Natural killer cell (primary cell): ENCODE data around the gene DBN1. TPM values are rescaled to one million over a fixed set of nuclear protein-coding genes. Genes with fewer than 3 reads are reported as not detected.

ENCODE experiments used
- ATAC-seq, 3 donors: fragments of 150-1000 bp in 2 of 3; fragments of 200-7000 bp in 1 of 3; cut with Tn5 transposase; 1 replicate in 1 of 3; 2 replicates in 2 of 3; pipeline ENCODE4 v1.10.0; 2021; ENCODE audit warnings: mild to moderate bottlenecking in 2 of 3, moderate library complexity in 2 of 3
- DNase-seq, 2 donors: peaks; one replicate each; pipeline versions ENCODE4 v3.0.0 to v3.0.0-alpha.2; 2013 to 2021; ENCODE audit warnings: mixed read lengths in 1 of 2
- H3K27ac ChIP-seq: one replicate; pipeline ENCODE4 v1.5.1; 2013; ENCODE audit warnings: mild to moderate bottlenecking, low read length
- H3K27me3 ChIP-seq: one replicate; pipeline ENCODE4 v1.6.1; 2013; ENCODE audit warnings: low read length; ENCODE audit not compliant: control insufficient read depth, insufficient read depth
- H3K36me3 ChIP-seq: one replicate; pipeline ENCODE4 v1.6.1; 2013; ENCODE audit warnings: low read length; ENCODE audit not compliant: control insufficient read depth, insufficient read depth
- H3K4me1 ChIP-seq: one replicate; pipeline ENCODE4 v1.6.1; 2013; ENCODE audit warnings: low read length; ENCODE audit not compliant: control insufficient read depth, insufficient read depth
- H3K4me3 ChIP-seq: one replicate; pipeline ENCODE4 v1.5.1; 2013; ENCODE audit warnings: low read length
- H3K9me3 ChIP-seq: one replicate; pipeline ENCODE4 v1.6.1; 2013; ENCODE audit warnings: low read length; ENCODE audit not compliant: control insufficient read depth, insufficient read depth
- H3K27ac Mint-ChIP-seq, 2 donors: one replicate each; pipeline ENCODE4 v1.8.0; 2022; ENCODE audit warnings: mild to moderate bottlenecking in 2 of 2, mixed read lengths in 2 of 2, moderate library complexity in 1 of 2
- H3K27me3 Mint-ChIP-seq, 2 donors: one replicate each; pipeline ENCODE4 v1.8.0; 2022; ENCODE audit warnings: low read depth in 2 of 2, mixed read lengths in 2 of 2
- H3K36me3 Mint-ChIP-seq: one replicate; pipeline ENCODE4 v1.8.0; 2022; ENCODE audit warnings: mixed read lengths
- H3K4me1 Mint-ChIP-seq, 2 donors: one replicate each; pipeline ENCODE4 v1.8.0; 2022; ENCODE audit warnings: mixed read lengths in 2 of 2
- H3K4me3 Mint-ChIP-seq: one replicate; pipeline ENCODE4 v1.8.0; 2022; ENCODE audit warnings: mild to moderate bottlenecking, moderate library complexity, mixed read lengths
- H3K9me3 Mint-ChIP-seq, 2 donors: one replicate each; pipeline ENCODE4 v1.8.0; 2022; ENCODE audit warnings: mixed read lengths in 2 of 2
- WGBS: methylation state at CpG from one replicate; pipeline ENCODE4 v1.1.7; 2013; ENCODE audit warnings: missing lambda C conversion rate; ENCODE audit not compliant: insufficient coverage; 5-methylcytosine and 5-hydroxymethylcytosine counted together
- intact Hi-C: fragments of 100-400 bp; cut with micrococcal nuclease; formaldehyde crosslinking; loops from one replicate; pipeline ENCODE4 v1.14.2; 2022
- total RNA-seq, 4 donors: library from RNA; stranded (reverse); fragments of 120-200 nt in 1 of 4; gene quantifications; one replicate each; pipeline versions ENCODE4 v1.2.3 to v1.2.4, GENCODE V29; 2013 to 2022
- TF ChIP-seq, protein P1 (sequence below): fragments of 200-600 bp; IDR thresholded peaks from one replicate; pipeline ENCODE4 v1.8.0; 2022; ENCODE audit warnings: antibody characterized with exemption

Gene DBN1
- total RNA-seq, 3 donors from 2014 or later (not counting 1 experiment from before 2014, with no cell fraction given): 13.7 to 25.2 (median 15.0) TPM

DNA sequence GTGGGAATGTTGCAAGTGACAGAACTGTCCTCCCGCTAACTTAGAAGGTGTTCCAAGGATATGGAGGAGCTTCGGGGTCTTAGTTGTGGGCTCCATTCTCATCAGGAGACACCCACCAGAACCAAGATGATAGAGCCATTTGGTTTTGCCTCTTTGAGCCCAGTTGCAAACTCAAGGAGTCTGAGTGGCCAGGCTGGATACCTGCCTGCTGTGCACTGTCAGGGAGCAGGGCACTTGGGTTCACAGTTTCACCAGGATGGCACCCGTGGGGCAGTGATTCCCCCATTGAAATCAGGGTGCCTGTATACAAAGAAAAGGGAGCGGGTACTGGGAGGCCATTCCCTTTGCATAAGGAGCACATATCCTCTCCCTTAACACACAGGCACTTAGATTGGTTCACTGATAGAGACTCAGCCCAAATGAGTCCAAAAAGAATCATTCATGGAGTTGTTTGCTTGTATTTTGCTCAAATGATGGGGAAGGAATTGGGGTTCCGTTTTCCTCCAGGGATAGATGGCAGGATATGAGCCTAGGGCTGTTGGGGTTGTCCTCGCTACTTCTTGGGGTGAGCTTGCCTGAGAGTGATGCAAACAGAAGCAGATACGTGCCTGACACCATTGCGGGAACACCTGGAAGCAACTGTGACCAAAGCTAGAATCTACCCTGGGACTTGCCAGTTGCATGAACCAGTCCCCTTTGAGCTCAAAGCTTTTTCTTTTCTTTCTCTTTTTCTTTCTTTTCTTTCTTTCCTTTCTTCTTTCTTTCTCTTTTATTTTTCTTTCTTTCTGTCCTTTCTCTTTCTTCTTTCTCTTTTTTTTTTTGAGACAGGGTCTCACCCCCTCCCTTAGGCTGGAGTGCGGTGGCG lies 28.1 kb downstream of the DBN1 start:
- DNase-seq: peak in 1 of 2 donors; percentile 86
- peaks cover 27 to 45% of the 10 kb centered on the region in 2 donors for H3K4me1 Mint-ChIP-seq
- WGBS: 56% methylated on average over 8 of the region's 10 CpGs

DNA sequence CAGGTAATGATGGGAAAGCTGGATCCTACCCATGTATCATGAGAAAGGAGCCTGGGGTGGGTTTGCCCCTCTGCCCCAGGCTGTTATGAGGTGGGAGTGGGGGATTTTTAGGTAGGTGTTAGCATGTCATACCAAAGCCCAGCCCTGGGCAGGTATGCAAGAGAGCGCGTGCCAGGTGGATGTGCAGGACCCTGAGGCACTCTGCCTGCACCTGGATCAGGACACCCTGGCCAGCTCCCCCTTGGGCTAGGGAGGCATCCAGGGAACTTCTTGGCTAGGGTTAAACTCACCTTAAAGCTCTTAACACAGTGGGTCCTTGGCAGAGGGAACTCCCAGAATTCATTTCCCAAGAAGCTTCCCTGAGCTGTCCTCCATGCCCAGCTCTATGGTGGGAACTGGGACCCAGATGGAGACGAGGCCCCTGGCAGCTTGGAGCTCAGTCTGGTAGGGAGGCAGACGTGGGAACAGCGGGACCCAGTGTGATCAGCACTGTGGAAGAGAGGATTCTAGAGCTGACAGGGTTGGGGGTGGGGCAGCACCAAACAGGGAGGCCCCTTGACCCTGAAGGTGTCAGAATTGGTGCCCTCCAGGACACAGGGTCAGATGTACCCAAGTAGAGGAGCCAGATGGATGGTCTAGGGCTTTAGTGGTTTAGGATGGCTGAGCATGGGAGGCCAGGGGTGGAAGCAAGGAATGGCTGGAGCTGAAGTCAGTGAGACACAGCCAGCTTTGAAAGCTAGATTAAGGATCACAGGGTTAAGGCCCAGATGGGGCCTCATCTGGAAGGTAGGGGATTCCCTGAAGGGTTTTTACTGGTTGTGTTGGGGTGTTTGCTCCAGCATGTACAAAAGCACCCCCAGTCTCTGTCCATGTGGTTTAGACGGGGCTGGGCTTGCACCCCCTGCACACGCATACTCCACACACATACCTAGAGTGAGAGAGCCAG lies 29.1 kb downstream of the DBN1 start:
- Mint-ChIP-seq H3K36me3 (no peaks in the 10 kb centered on the region), H3K9me3 (no peaks in the 10 kb centered on the region), H3K4me3 (peak overlapping the region; percentile 62), H3K27ac (peak overlapping the region; percentile 76 to 84), H3K27me3 (no peaks in the 10 kb centered on the region), H3K4me1 (peaks cover 34 to 54% of the 10 kb centered on the region in 2 donors)
- Histone ChIP-seq H3K27me3 (no peaks in the 10 kb centered on the region), H3K4me3 (no peak overlapping the region), H3K9me3 (no peaks in the 10 kb centered on the region), H3K36me3 (peaks cover 40% of the 10 kb centered on the region), H3K27ac (peak overlapping the region; percentile 78), H3K4me1 (peaks cover 48% of the 10 kb centered on the region)
- intact Hi-C loops: no loop called here
- 83% methylated on average over 5 of the region's 7 CpGs for WGBS
- no peak for ATAC-seq
- TF ChIP-seq, protein P1, sequence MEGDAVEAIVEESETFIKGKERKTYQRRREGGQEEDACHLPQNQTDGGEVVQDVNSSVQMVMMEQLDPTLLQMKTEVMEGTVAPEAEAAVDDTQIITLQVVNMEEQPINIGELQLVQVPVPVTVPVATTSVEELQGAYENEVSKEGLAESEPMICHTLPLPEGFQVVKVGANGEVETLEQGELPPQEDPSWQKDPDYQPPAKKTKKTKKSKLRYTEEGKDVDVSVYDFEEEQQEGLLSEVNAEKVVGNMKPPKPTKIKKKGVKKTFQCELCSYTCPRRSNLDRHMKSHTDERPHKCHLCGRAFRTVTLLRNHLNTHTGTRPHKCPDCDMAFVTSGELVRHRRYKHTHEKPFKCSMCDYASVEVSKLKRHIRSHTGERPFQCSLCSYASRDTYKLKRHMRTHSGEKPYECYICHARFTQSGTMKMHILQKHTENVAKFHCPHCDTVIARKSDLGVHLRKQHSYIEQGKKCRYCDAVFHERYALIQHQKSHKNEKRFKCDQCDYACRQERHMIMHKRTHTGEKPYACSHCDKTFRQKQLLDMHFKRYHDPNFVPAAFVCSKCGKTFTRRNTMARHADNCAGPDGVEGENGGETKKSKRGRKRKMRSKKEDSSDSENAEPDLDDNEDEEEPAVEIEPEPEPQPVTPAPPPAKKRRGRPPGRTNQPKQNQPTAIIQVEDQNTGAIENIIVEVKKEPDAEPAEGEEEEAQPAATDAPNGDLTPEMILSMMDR: no peak
- peak in 1 of 2 donors; percentile 81 for DNase-seq

More for the DNA sequence above, 28.1 kb downstream of the DBN1 start:
- Histone ChIP-seq H3K27ac (peak overlapping the region; percentile 78), H3K9me3 (no peaks in the 10 kb centered on the region), H3K4me3 (no peak overlapping the region), H3K36me3 (peaks cover 32% of the 10 kb centered on the region), H3K27me3 (no peaks in the 10 kb centered on the region), H3K4me1 (peaks cover 51% of the 10 kb centered on the region)
- Mint-ChIP-seq H3K36me3 (no peaks in the 10 kb centered on the region), H3K27me3 (no peaks in the 10 kb centered on the region), H3K4me3 (peak overlapping the region; percentile 62), H3K27ac (peak overlapping the region; percentile 76 to 84), H3K9me3 (no peaks in the 10 kb centered on the region)
- TF ChIP-seq, protein P1: no peak
- ATAC-seq: no peak
- intact Hi-C loops: no loop called here

DNA sequence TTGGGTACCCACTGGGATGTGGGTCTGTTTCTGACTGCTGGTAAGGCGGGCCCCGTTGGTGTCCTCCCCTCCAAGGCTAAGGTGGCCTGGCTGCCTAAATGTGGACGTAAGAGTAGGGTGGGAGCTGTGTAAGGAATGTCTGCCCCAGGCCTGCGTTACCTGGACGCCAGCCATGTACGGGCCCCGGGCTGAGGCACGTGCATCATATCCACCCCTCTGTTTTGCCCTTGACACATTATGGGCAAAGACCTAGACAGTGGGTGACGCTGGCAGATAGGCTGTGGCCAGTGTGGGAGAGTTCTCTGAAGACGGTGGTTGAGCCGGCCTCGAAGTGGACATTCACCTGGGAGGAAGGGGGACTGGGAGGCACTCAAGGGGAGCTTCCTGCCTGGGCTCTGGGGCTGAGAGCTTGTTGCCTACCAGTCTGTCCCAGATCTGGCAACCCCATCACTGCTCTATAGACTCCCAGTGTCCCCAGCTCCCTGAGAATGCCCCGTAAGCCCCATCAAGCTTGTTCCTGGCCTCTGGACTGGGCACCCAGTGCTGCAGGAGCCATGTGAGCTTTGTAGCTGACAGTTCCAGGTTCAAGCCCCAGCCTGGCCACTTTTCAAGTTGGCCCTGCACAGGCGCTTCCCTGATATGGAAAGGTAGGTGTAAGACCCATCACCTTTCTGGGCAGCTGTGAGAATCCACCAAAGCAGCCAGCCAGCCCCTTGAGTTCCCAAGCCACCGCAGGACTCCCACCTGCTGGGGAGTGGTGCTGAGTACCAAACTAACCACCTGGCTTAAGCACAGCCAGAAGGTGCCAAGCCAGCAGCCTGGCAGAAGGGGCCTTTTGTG lies 30.1 kb downstream of the DBN1 start:
- Histone ChIP-seq H3K27ac (peak overlapping the region; percentile 78), H3K36me3 (peaks cover 47% of the 10 kb centered on the region), H3K4me1 (peaks cover 45% of the 10 kb centered on the region), H3K4me3 (no peak overlapping the region), H3K27me3 (no peaks in the 10 kb centered on the region), H3K9me3 (no peaks in the 10 kb centered on the region)
- no peaks in the 10 kb centered on the region for H3K36me3 Mint-ChIP-seq
- peaks cover 33 to 53% of the 10 kb centered on the region in 2 donors for H3K4me1 Mint-ChIP-seq
- ATAC-seq (no peak), DNase-seq (no peak)
- peak overlapping the region; percentile 76 to 84 for H3K27ac Mint-ChIP-seq
- no peak overlapping the region for H3K4me3 Mint-ChIP-seq
- no peaks in the 10 kb centered on the region for H3K9me3 Mint-ChIP-seq
- TF ChIP-seq, protein P1: no peak
- intact Hi-C loops: no loop called here
- WGBS: 79% methylated on average over 15 of the region's 15 CpGs
- no peaks in the 10 kb centered on the region for H3K27me3 Mint-ChIP-seq
